Colon (tissue), 2 donors: Measurements from ENCODE around the gene OR2AE1.

ENCODE experiments used
- FAIRE-seq: peaks from 2 replicates; lab custom pipeline; 2012; peaks lifted over from hg19 to GRCh38; lab: Jason Lieb, UNC
- donor health status: control.
- donor health status: control.

The OR2AE1 gene

DNA sequence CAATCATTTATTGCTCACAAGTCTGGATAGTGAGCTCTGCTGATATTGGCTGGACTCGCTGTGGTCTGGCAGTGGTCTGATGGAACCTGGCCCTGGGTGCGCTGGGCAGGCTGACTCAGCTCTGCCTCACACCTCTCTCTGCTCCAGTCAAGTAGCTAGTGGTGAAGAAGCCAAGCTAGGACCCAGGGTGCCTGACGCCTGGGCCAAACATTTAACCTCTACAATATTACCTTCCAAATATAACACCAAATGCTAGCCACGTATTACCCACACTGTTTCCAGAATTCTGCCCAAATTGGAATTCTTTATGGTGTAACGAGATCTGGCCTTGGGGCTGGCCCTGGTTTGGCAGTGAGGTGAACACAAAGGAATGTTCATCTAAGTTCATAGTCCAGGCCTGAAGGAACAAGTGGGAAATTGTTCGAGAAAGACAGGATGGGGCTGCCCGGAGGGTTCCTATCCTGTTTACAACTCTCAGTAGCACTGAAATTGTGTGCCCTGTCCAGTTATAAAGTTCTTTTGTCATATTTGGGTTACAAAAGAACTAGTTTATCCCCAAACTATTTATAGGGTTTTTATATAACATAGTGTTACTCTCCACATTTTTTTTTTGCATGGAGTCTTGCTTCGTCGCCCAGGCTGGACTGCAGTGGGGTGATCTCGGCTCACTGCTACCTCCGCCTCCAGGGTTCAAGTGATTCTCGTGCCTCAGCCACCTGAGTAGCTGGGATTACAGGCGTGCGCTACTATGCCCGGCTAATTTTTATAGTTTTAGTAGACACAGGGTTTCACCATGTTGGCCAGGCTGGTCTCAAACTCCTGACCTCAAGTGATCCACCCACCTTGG is 16.3 kb downstream of the OR2AE1 start:
- no peak for FAIRE-seq

DNA sequence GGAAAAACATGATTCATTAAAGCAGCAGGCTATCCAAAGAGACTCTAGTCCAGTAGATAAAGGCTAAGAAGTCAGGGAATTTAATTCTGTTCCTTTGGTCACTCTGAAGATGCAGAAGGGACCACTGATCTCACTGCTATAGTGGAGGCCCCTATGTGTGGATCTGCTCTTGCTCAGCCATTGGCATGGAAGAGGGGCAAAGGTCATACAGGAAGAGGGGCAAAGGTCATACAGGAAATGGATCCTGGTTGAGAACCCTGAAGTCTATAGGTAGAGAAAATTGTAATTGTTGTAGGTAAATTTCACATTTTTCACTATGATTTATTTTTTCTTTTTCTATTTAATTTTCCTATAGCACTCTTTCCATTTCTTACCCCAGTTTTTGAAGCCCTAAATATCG is 21.6 kb downstream of the OR2AE1 start:
- FAIRE-seq = no peak

DNA sequence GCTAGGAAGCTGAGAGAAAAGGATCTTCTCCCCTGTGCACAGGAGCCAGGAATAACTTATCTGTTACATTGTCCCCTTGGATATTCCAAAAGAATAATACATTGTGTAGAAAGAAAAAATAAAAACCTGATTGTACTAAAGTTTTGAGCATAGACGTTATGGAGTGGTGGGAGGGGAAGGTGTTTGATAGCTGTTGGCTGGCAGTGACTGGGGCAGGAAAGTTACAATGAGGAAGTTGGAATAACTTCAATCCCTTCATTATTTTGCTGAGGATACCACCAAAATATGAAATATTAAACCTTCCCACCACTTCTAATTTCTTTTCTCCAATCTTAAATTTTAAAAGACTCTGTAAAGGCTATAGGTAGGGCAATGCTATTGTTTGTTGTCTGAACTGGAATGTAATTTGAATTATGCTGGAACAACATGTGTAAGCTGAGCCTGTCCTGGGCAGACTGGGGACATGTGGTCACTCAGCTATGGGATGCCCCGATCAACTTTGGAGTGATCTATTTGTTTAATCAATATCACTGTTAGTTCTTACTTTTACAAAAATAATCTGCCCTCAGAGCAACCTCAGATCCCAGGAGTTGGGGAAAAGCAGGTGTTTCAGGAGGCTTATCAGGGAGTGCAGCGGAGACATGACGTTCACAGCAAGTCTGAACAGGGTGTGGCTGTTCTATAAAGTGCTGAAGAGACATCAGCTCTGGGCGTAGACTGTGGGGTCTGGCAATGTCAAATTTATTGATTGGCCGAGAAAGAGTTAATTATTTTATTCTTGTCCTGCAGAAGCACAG is 28.2 kb downstream of the OR2AE1 start:
- no peak for FAIRE-seq

DNA sequence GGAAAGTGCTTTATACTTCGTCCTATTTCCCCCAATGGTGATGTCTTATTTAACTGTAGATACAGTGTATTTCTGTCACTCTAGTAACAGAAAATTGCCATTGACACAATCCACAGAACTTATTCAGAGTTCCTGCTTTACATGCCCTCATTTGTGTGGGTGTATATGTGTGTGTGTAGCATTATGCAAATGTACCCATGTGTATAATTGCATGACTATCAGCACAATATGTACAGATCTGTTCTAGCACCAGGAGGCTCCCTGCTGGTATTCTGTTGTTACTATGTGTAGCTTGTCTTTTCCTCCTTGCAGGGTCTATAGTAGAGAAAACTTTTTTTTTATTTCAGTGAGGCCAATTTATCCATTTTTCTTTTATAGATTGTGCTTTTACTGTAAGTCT is 32.5 kb downstream of the OR2AE1 start:
- FAIRE-seq = no peak

DNA sequence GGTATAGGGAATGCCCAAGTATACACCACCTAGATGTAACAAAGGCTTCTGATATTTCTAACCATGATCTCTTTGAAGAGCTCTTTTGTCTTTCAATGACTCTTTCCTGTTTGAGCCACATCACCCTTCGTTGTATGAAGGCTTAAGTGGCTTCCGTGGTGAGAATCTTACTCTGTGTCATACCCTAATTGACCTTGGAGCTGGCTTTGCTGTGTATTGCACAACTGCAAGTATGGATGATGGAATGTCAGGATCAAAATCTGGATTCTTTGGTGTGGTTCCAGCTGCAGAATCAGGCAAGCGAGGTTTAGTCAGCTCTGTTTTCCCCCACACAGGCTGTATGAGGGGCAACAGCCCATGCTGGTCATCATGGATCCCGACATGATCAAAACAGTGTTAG is 33.0 kb downstream of the OR2AE1 start:
- no peak for FAIRE-seq

DNA sequence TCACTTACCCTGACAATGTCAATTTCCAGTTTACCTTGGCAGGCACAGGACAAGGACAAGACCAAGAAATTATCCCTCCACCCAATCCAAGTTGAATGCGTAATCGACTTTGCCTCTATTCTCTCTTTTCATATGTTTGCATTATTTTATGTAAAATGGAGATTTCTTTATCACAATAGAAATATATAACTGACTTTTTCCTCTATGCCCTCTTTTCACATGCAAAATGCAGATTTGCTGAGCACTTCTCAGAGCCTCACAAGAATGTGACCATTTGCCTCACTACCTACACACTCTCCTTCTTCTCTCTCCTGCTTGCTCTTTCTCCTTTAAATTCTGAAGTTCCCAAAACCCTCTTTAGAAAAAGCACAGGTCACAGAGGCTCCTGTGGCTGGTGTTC is 33.9 kb downstream of the OR2AE1 start:
- no peak for FAIRE-seq

DNA sequence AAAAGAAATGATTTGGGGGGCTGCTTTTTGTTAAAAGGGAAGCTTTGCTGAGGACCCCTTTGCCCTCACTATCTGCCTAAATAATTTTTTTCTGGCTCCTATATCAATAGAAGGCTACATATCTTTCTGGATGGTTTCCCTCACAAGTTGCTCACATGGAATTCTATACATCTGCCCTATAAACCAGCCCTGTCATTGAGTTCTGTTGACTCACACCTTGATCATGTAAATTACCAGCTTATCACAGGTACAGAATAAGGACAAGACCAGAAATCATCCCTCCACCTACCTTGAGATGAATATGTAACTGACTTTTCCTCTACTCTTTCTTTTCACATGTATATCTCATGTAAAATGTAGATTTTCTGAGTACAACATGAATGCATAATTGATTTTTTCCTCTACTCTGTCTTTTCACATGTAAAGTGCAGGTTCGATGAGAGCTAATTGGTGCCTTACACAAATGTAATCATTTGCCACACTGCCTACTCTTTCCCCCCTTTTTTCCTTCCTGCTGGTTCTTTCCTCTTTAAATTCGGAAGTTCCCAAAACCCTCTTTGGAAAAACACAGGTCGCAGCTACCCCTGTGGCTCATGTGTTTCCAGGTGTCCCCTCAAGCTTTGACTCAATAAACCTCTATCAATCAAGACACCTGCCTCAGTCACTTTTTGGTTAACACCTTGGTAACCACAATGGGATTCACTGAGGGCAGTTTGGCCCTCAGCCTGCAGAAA is 36.5 kb downstream of the OR2AE1 start:
- no peak for FAIRE-seq

DNA sequence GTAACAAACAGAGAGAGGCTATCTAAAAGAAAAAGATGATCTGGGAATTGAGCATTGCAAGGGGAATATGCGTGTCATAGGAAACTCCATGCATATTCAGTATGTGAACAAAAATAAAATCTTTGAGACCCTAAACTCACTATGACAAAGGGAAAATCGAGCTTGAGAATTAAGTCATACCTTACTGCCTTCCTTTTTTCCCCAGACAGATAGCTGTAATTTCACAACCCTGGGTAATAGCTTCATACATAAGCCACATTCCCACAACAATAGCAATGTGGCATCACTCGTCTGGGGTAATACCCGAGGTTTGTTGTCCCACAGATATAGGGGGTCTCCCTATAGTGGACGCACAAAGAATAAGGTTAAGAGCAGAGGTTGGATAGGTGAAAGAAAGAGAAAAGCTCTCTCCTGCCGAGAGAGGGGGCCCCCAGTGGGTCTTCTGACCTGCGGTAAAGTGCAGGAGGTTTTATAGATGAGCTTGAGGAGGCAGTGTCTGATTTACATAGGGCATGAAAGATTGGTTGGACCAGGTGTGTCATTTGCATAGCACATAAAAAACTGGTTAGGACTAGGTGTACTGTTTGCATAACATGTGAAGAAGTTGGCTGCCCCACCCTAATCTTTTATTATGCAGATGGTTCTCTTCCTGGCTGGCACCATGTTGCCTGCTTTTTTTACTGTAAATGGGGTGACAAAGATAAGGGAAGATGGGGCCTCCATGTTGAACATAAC is 37.4 kb downstream of the OR2AE1 start:
- peak; percentile 36 for FAIRE-seq

DNA sequence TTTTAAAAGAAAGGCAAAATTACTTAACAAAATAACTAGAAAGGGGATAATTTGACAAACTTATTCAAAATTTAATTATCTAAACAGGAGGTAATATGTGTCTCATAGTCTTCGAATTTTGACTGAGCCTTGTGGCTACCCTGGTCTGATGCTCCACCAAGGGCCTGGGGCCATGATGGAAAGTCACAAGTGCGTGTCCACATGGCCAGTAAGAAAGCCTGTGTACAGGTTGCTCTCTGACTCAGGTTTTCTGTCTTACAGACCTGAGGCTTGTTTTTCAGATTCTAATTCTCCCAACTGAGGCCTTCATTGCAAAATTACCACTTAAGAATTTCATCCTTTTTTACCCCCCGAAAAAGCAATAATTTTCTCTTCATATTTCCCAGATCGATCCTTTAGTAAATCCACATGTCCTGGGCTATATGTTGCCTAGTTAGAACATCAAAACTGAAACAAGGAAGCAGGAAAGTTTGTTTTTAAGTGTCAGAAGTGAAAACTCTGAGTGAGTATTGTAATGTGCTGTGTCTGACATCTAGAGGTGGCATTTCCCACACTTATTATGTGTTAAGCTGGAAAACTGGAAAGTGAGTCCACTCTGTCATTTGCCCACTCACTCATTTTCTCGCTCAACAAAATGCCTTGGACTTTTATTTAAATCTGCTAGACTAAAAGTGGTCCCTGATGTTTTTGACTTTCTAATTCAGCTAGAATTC is 39.0 kb downstream of the OR2AE1 start:
- no peak for FAIRE-seq

DNA sequence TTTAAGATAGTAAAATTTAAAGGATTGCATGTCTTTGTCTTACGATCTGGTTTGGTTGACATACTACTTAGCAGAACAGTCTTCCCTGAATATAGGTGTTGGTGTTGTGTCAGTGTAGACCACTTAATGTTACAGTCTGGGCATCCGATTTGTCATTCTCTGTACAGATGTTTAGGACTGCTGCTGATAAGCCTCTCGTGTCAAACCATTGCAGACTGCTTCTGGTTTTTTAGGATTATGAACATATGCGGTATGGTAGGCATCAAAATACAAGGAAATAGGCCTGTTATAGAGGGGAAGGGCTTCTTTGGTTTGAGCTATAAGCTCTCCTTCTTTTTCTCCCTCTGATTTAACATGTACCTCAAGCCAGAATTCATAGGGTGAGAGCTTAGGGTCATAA is 41.6 kb downstream of the OR2AE1 start:
- no peak for FAIRE-seq

DNA sequence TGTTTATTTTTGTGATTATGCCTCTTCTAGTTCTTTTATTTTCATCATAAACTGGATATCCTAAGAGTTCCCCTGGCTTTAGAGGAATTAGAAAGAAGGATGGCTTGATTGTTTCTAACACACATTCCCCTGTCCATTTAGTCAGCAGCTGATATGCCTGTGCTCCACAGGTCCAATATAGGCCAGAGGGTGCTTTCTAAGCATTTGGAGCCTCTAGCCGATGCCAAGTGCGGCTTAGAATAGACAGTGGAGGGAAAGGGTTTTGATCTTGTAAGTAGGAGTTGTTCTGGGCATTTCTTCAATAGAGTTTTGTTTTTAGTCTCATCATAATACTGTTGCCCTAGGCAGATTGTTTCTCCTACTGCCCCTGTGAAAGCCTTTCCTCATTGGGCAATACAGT is 42.5 kb downstream of the OR2AE1 start:
- FAIRE-seq = no peak

DNA sequence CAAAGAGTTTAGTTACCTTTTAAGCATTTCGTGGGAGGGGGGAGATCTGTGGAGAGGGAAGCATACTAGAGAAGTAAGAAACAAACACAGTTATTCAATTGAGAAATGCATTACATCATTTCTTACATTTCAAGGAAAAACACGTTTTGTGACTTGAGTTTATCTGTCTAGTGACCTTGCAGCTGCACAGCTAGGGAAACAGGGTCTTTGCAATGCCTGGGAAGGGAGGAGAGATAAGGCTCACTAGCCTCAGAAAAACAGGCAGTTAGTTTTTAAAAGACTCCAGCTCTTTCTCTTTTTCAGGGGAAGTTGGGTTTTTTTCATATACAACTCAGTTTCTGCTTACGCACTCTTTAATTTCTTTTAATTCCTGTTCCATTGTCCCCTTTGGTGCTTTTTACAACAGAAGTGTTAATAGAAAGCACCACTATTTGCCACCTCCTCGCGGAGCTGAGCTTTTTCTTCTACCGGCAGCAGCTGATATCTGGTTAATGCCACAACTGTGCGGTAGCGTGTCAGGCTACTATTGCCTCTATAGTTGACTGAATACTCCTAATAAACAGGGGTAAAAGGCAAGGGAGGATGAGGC is 43.5 kb downstream of the OR2AE1 start:
- FAIRE-seq = no peak

DNA sequence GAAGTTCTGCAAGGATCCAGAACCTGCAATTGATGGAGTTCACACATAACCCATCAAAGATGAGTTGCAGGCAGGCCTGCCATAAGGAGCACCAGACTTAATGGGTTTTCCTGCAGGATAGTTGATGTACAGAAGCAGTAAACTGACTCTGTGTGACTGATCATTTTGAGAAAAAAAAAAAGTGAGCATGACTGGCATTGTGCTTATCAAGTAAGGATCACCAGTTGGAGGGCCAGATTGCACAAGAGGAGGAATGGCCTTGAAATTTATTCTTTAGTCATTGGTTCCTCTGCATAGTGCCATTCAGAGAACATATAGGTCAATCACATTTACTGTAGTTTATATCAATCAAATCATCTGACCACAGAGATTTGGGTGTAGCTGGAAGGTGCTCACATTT is 45.2 kb downstream of the OR2AE1 start:
- FAIRE-seq = no peak

DNA sequence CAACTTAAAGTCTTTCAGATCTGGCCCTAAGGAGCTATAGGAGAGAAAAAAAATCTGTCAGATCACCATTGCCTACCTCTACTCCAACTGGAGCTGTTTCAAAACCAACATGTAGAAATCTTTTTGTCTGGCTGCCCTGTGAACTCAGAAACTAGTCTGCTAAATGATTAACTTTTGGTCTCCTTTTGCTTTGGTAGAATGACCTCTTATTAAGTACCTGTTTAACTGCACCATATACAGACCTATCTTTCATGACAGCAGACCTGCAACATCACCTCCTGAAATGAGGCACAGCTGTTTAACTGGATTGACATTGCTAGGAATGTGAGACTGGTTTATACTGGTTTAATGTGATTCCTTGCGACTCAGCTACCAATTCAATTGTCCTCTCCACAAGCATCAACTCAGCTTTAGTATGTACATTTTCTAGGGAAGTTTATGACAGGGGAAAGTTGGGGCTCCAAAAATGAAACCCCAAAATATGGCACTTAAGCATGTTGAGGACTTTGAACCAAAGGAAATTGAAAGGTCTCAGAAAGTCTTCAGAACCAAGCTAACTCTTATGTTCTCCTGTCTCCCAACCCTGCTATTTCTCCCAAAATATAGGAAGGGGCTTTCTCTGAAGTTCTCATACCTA is 47.2 kb downstream of the OR2AE1 start:
- FAIRE-seq = no peak

DNA sequence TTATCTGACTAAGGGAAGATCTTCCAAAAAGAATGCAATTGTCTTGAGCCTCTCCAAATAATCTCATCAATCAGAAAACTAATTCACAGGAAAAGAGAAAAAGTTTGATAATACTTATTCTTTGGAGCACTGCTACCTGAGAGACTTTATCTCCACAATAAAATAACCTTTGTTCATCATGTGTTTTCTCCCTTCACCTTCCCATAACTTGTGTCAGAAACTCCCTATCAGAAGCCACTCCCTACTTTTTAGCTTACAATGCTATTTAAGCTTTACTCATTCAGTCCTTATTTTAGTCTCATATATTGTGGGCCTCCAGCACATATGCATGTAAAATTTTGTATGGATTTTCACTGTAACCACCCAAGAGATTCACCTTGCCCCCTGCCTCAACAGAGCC is 48.0 kb downstream of the OR2AE1 start:
- no peak for FAIRE-seq

DNA sequence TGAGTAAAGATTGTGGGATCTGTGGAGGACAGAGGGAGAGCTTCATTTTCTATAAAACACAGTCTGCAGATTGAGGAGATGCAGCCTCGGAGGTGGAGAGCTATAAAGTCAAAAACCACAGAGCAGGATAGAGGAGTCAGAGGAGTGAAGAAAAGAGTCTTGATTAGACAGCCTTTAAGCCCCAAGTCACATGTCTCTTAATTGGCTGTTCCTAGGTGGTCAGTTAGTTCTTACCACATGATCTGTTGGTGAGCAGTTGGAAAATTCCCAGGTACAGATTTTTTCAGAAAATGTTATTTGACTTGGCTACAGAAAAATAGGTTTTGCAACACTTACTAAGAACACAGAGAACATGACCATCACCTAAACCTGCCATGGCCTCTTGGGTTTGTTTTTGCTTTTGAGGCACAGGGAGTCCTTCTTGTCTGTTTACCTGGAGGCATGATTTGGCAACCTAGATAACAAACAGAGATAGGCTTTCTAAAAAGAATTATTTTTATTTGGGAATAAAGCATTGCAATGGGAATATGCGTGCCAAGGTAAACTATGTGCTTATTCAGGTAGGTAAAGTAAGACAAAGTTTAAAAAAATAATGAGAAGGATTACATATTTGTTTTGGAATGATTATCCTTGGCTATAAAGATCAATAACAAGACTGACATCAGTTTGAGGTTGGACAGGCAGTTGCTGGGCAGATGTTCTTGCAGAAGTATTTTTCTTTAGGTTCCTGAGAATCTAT is 49.6 kb downstream of the OR2AE1 start:
- FAIRE-seq = no peak
